OCI-LY1 (cell line): ENCODE results near the gene CFAP251.

ENCODE experiments used
- CTCF ChIP-seq: fragments of 200-600 bp; sonication (generic), shearing (Covaris generic); IDR thresholded peaks from 2 replicates; pipeline ENCODE4 v1.5.1; 2017; ENCODE audit warnings: mild to moderate bottlenecking, antibody characterized with exemption, low read length, moderate library complexity, mixed read lengths
- EZH2 ChIP-seq: fragments of 200-600 bp; sonication (generic), shearing (Covaris generic); IDR thresholded peaks from 2 replicates; pipeline ENCODE4 v1.8.0; 2017; ENCODE audit warnings: borderline replicate concordance, mixed run types, mild to moderate bottlenecking, antibody characterized with exemption, low read length, moderate library complexity, mixed read lengths

GRCh38 chr12:121875582-121875981 is 42.8 kb upstream of the CFAP251 start:
- TF ChIP-seq CTCF = no peak
- TF ChIP-seq EZH2 = no peak
